HEK293 (cell line): ENCODE results near the gene TBC1D4.

ENCODE experiments used
- ZBTB1 ChIP-seq: fragments of 450-650 bp; formaldehyde crosslinking; IDR thresholded peaks from 2 replicates; pipeline ENCODE4 v1.5.1; 2016; ENCODE audit warnings: missing biosample characterization, missing genetic modification characterization
- ZNF221 ChIP-seq: fragments of 450-650 bp; formaldehyde crosslinking; IDR thresholded peaks from 2 replicates; pipeline ENCODE4 v1.5.1; 2017; ENCODE audit warnings: missing biosample characterization, missing genetic modification characterization, borderline replicate concordance
- ZNF341 ChIP-seq: fragments of 450-650 bp; formaldehyde crosslinking; IDR thresholded peaks from 2 replicates; pipeline ENCODE4; 2016; ENCODE audit warnings: low read depth, missing biosample characterization, missing genetic modification characterization
- ZNF433 ChIP-seq: fragments of 450-650 bp; formaldehyde crosslinking; IDR thresholded peaks from 2 replicates; pipeline ENCODE4 v1.5.1; 2016; ENCODE audit warnings: missing biosample characterization, missing genetic modification characterization, low read depth
- ZNF521 ChIP-seq: fragments of 450-650 bp; formaldehyde crosslinking; IDR thresholded peaks from 2 replicates; pipeline ENCODE4 v1.5.1; 2017; ENCODE audit warnings: missing biosample characterization, mild to moderate bottlenecking, missing genetic modification characterization
- TF ChIP-seq, protein P1 (sequence below): fragments of 450-650 bp; formaldehyde crosslinking; IDR thresholded peaks from 2 replicates; pipeline ENCODE4 v1.5.1; 2016; ENCODE audit warnings: missing biosample characterization, missing genetic modification characterization
- TF ChIP-seq, protein P2 (sequence below): sonication (generic); formaldehyde crosslinking; IDR thresholded peaks from 2 replicates; pipeline ENCODE4 v1.8.1; 2022; ENCODE audit warnings: mild to moderate bottlenecking, moderate library complexity, missing genetic modification reagents

DNA sequence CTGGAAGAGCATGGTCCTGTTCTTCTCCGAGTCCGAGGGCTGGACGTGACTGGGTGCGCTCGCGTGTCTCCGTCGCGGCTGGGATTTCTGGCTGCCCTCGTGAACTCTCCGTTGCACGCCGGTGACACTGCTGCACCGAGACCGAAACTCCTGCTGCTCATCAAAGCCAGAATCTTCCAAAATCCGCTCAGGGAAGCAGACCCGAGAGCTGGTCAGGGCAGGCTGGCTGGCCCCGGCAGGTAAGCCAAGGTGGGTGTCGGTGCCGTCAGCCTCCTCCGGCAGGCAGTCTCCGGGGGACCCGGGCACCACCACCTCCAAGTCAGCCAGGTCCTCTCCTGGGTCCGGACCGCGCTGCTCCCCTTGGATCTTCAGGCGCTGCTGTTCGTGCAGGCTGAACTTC lies 119.9 kb downstream of the TBC1D4 start:
- TF ChIP-seq, protein P1, sequence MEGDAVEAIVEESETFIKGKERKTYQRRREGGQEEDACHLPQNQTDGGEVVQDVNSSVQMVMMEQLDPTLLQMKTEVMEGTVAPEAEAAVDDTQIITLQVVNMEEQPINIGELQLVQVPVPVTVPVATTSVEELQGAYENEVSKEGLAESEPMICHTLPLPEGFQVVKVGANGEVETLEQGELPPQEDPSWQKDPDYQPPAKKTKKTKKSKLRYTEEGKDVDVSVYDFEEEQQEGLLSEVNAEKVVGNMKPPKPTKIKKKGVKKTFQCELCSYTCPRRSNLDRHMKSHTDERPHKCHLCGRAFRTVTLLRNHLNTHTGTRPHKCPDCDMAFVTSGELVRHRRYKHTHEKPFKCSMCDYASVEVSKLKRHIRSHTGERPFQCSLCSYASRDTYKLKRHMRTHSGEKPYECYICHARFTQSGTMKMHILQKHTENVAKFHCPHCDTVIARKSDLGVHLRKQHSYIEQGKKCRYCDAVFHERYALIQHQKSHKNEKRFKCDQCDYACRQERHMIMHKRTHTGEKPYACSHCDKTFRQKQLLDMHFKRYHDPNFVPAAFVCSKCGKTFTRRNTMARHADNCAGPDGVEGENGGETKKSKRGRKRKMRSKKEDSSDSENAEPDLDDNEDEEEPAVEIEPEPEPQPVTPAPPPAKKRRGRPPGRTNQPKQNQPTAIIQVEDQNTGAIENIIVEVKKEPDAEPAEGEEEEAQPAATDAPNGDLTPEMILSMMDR (tag by site-specific recombination) = no peak
- TF ChIP-seq ZNF521 (tag by site-specific recombination) (no peak), ZNF341 (tag by site-specific recombination) (no peak), ZNF221 (no peak), ZNF433 (tag by site-specific recombination) (no peak), ZBTB1 (tag by site-specific recombination) (no peak)
- TF ChIP-seq, protein P2, sequence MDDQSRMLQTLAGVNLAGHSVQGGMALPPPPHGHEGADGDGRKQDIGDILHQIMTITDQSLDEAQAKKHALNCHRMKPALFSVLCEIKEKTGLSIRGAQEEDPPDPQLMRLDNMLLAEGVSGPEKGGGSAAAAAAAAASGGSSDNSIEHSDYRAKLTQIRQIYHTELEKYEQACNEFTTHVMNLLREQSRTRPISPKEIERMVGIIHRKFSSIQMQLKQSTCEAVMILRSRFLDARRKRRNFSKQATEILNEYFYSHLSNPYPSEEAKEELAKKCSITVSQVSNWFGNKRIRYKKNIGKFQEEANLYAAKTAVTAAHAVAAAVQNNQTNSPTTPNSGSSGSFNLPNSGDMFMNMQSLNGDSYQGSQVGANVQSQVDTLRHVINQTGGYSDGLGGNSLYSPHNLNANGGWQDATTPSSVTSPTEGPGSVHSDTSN (CRISPR knock-in tag) = no peak
